Transverse colon (tissue), 4 donors: ENCODE data around the gene PACSIN2. TPM values are rescaled to one million over a fixed set of nuclear protein-coding genes. Genes with fewer than 3 reads are reported as not detected.

ENCODE experiments used
- DNase-seq: peaks from one replicate; pipeline ENCODE4 v3.0.0-alpha.2; 2019
- H3K27ac ChIP-seq, 4 donors: fragments of 200-600 bp; sonication (generic); 2 replicates each; pipeline ENCODE4 v1.5.1; 2016 to 2018; ENCODE audit warnings: inconsistent platforms in 4 of 4
- H3K27me3 ChIP-seq: fragments of 200-600 bp; sonication (generic); 2 replicates; pipeline ENCODE4 v1.5.1; 2017; ENCODE audit warnings: inconsistent platforms
- H3K36me3 ChIP-seq, 4 donors: fragments of 200-600 bp; sonication (generic); 2 replicates each; pipeline ENCODE4 v1.5.1; 2017 to 2019; ENCODE audit warnings: inconsistent platforms in 4 of 4
- H3K4me1 ChIP-seq, 4 donors: fragments of 200-600 bp; sonication (generic); 2 replicates each; pipeline ENCODE4 v1.5.1; 2017 to 2020; ENCODE audit warnings: inconsistent platforms in 4 of 4
- H3K4me3 ChIP-seq, 4 donors: fragments of 200-600 bp; sonication (generic); 1 replicate in 1 of 4; 2 replicates in 3 of 4; pipeline versions ENCODE4 v1.5.1 to v1.6.1; 2017 to 2019; ENCODE audit warnings: inconsistent platforms in 4 of 4
- H3K9me3 ChIP-seq, 2 donors: fragments of 200-600 bp; sonication (generic); 2 replicates each; pipeline ENCODE4 v1.5.1; 2017 to 2019; ENCODE audit warnings: inconsistent platforms in 2 of 2
- EP300 ChIP-seq: sonication (generic); formaldehyde crosslinking; IDR thresholded peaks from one replicate; pipeline ENCODE4 v1.6.1; 2017; ENCODE audit warnings: antibody characterized with exemption, low read depth
- POLR2A ChIP-seq: fragments of 450-650 bp; IDR thresholded peaks from one replicate; pipeline ENCODE4 v1.6.1; 2016; ENCODE audit warnings: antibody characterized with exemption, mild to moderate bottlenecking, moderate library complexity
- POLR2AphosphoS5 ChIP-seq, 3 donors: sonication (generic); formaldehyde crosslinking; IDR thresholded peaks; one replicate each; pipeline ENCODE4 v1.6.1; 2016; ENCODE audit warnings: antibody characterized with exemption in 3 of 3
- WGBS, 2 donors: methylation state at CpG; one replicate each; pipeline ENCODE4 v1.1.5; 2018; ENCODE audit warnings: low coverage in 1 of 2; 5-methylcytosine and 5-hydroxymethylcytosine counted together
- in situ Hi-C, 4 donors: fragments of 200-750 bp; cut with MboI; loops; one replicate each; pipeline versions ENCODE4 v1.15.0 to v1.15.1; 2017; ENCODE audit warnings: low sequenced_read_pairs in 3 of 4, low pct_ligation_motif_present in 1 of 4, low pct_unique_long_range_greater_than_20kb in 1 of 4
- intact Hi-C: fragments of 100-400 bp; cut with DNase I; formaldehyde crosslinking; loops from one replicate; pipeline ENCODE4 v1.15.1; 2023; ENCODE audit warnings: low total_unique reads
- total RNA-seq, 4 donors: library from RNA; depleted of rRNA; stranded (reverse); fragments of >200 nt; gene quantifications; one replicate each; pipeline ENCODE4 v1.1.0, GENCODE V29; 2016
- TF ChIP-seq, protein P1 (sequence below), 5 experiments: fragments of 200-600 bp in 3 of 5; fragments of 450-650 bp in 2 of 5; sonication (generic) in 3 of 5; IDR thresholded peaks; 1 replicate in 2 of 5; 2 replicates in 3 of 5; pipeline ENCODE4 v1.5.1; 2016 to 2017; ENCODE audit warnings: antibody characterized with exemption in 5 of 5, inconsistent platforms in 3 of 5, mild to moderate bottlenecking in 2 of 5, moderate library complexity in 1 of 5

The PACSIN2 gene
- total RNA-seq, 4 donors from 2014 or later = 53.9 to 250 (median 198) TPM

DNA sequence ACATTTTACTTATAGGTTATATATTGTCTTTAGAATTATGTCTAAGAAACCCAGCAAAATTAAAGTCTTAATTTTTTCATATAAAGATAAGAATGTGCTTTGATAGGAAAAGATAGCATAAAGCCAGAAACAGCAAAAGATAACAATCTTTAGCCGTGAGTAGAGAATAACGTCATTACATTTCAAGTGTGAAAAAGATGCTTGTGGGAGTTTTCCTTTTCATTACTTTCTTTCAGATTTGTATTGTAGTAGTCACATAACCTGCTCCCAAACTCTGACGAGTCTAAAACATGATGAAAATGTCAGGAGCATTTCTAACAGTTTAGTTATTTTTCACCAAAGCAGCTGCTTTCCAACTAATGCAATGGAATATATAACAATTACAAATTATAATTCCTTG lies 189.2 kb downstream of the PACSIN2 start:
- Histone ChIP-seq H3K27me3 (no peaks in the 10 kb centered on the region), H3K9me3 (no peaks in the 10 kb centered on the region), H3K36me3 (peaks cover 0 to 67% (median 22%) of the 10 kb centered on the region in 4 donors), H3K4me3 (no peak overlapping the region), H3K4me1 (no peaks in the 10 kb centered on the region), H3K27ac (no peak overlapping the region)
- DNase-seq = no peak
- in situ Hi-C loops (no loop called here), intact Hi-C loops (no loop called here)
- TF ChIP-seq POLR2A = no peak
- no peak for TF ChIP-seq EP300
- WGBS, 2 donors = 76 to 85% methylated on average over 3 of the region's 3 CpGs

DNA sequence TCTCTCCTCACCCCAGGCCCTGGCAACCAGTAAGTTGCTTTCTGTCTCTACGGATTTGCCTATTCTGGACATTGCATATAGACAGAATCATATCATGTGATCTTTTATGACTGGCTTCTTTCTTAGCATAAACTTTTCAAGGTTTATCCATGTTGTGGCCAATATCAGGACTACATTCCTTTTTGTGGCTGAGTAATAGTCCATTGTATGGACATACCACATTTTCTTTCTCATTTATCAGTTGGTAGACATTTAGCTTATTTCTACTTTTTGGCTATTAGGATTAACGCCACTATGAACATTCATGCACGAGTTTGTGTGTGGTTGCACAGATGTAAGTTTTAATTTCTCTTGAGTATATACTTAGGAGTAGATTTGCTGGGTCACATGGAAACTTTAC lies 193.6 kb downstream of the PACSIN2 start:
- DNase-seq = no peak
- H3K27me3 ChIP-seq = no peaks in the 10 kb centered on the region
- H3K9me3 ChIP-seq = no peaks in the 10 kb centered on the region
- no peak overlapping the region for H3K27ac ChIP-seq
- intact Hi-C loops (no loop called here), in situ Hi-C loops (no loop called here)
- no peaks in the 10 kb centered on the region for H3K4me1 ChIP-seq
- H3K36me3 ChIP-seq = peaks cover 0 to 39% (median 11%) of the 10 kb centered on the region in 4 donors
- TF ChIP-seq, protein P1, sequence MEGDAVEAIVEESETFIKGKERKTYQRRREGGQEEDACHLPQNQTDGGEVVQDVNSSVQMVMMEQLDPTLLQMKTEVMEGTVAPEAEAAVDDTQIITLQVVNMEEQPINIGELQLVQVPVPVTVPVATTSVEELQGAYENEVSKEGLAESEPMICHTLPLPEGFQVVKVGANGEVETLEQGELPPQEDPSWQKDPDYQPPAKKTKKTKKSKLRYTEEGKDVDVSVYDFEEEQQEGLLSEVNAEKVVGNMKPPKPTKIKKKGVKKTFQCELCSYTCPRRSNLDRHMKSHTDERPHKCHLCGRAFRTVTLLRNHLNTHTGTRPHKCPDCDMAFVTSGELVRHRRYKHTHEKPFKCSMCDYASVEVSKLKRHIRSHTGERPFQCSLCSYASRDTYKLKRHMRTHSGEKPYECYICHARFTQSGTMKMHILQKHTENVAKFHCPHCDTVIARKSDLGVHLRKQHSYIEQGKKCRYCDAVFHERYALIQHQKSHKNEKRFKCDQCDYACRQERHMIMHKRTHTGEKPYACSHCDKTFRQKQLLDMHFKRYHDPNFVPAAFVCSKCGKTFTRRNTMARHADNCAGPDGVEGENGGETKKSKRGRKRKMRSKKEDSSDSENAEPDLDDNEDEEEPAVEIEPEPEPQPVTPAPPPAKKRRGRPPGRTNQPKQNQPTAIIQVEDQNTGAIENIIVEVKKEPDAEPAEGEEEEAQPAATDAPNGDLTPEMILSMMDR (IDR thresholded peaks at IDR 0.05) = no peak
- TF ChIP-seq POLR2A = no peak
- no peak for TF ChIP-seq POLR2AphosphoS5 (IDR thresholded peaks at IDR 0.05)
- TF ChIP-seq EP300 = no peak
- WGBS, 2 donors = 90 to 94% methylated on average over 3 of the region's 3 CpGs
- no peak overlapping the region for H3K4me3 ChIP-seq

DNA sequence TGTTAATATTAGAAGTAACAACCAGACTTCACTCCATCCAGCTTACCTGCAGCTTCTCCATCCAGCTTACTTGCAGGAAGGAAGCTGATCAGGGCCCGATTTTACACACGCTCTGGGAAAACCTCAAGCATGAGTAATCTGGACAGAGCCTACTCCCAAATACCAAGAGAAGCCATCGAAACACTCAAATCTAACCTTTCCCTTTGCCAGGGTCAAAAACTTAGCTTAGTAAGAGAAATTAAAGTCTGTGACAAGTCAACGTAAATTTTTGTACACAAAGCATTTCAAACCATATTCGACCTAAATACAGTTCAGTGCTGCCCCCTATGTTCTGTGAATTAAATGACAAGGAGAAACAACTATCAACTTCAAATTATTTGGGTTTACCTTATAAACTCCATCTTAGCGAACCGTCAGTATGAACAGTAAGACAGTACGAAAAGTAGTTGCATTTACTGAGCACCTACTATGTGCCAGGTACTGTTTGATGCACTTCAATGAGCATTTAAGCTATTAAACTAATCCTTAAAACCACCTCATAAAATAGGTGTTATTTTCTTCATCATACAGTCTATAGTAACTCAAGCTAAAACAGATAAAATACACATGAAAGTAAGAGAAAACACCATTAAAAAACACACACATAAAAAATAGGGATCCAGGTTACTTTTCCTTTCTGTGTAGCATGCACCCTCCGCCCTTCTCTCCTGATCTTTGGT lies 194.7 kb downstream of the PACSIN2 start:
- Histone ChIP-seq H3K4me1 (no peaks in the 10 kb centered on the region), H3K27ac (peak overlapping the region in 1 of 4 donors; percentile 41), H3K36me3 (peaks cover 0 to 36% (median 8%) of the 10 kb centered on the region in 4 donors), H3K27me3 (no peaks in the 10 kb centered on the region), H3K9me3 (no peaks in the 10 kb centered on the region), H3K4me3 (no peak overlapping the region)
- intact Hi-C loops = no loop called here
- TF ChIP-seq, protein P1 (IDR thresholded peaks at IDR 0.05) = peak in 2 of 5 experiments; percentile 47 to 56
- no peak for TF ChIP-seq POLR2AphosphoS5 (IDR thresholded peaks at IDR 0.05)
- DNase-seq = no peak
- WGBS, 2 donors = 45 to 85% methylated on average over 7 to 9 of the region's 9 CpGs
- in situ Hi-C loops = no loop called here

Other genes starting within 250 kb of the PACSIN2 start
- 10 to 100 TPM; 24.3 to 43.5 (median 33.3) TPM for gene ARFGAP3, start 157.9 kb downstream of the PACSIN2 start, total RNA-seq
- gene TTLL1, start 74.2 kb upstream of the PACSIN2 start, total RNA-seq = 1 to 10 TPM; 1.1 to 3.8 (median 2.8) TPM
- 10 to 100 TPM; 10.1 to 23.5 (median 14.4) TPM for gene BIK, start 95.6 kb upstream of the PACSIN2 start, total RNA-seq
- gene MCAT, start 128.2 kb upstream of the PACSIN2 start, total RNA-seq = 10 to 100 TPM; 20.9 to 24.3 (median 22.5) TPM
- gene TSPO, start 136.4 kb upstream of the PACSIN2 start, total RNA-seq = 100 to 1,000 TPM; 307 to 452 (median 365) TPM
- gene TTLL12, start 172.0 kb upstream of the PACSIN2 start, total RNA-seq = 100 to 1,000 TPM in 3 of 4 donors, 10 to 100 TPM in 1; 88.1 to 171 (median 161) TPM